GM19043 (cell line): Measurements from ENCODE around the gene TPP1.

Experiments used
- ATAC-seq: cut with Tn5 transposase; IDR thresholded peaks from one replicate; pipeline ENCODE4 v1.9.1; 2021; ENCODE audit warnings: low read depth; ENCODE audit not compliant: unreplicated experiment

The TPP1 gene

DNA sequence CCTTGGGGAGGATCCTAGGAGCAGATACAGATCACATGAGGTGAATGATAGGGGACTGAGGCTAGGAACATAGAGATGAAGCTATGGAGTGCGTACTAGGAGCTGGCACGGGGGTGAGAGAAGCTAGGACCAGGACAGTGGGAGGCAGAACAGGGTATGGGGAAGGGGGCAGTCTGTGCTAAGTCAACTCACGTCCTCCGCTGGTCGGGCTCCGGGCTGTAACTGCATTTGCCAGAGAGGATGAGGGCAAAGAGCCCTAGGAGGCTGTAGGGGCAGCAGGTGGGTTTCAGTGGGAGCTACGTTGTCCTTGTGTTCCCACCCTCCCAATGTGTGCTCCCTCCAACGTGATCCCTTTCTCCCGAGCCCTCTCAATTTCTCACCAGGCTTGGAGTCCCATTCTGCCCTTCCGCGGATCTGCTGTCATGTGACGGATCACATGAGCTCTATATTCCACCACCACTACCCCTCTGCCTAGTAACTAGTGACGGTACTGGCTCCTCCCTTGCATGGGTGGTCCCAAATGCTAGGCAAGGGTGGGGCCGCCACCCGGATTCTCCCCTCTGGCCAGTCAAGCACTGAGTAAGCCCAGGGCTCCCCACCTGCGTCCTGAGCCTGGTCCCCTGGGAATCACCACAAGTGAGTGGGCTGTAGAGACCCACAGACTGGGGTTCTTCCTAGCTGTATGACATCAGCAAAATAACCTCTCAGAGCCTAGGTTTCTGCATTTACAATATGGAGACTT is at the start of gene TPP1:
Gene TPP1, minus strand, starts transcription at position 419 of the 742 bp plus-strand sequence. Its CDS starts 22 bp downstream, at position 397.
- peak; percentile 99 for ATAC-seq

DNA sequence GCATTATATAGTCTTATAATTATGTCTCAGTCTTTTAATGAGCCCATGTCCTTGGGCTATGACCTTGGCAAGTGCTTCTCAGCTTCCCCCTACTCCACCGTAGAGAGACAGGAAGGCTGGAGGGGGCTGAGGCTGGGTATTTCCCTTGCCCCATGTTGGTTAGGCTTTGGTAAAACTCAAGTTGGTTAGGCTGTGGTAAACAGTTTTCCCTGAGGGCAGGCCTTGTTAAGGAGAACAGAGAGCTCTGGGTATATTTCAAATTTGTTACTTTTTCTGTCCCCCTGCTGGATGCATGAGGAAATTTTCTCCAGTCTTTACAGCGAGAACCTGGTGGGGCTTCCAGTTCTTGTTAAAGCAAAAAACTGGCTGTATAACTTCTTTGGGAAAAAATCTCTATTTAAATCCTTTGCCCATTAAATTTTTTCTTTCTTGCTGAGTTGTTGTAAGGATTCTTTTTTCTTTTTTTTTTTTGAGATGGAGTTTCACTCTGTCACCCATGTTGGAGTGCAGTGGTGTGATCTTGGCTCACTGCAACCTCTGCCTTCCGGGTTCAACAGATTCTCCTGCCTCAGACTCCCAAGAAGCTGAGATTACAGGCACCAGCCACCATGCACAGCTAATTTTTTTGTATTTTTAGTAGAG is 48.6 kb upstream of the TPP1 start:
- no peak for ATAC-seq

DNA sequence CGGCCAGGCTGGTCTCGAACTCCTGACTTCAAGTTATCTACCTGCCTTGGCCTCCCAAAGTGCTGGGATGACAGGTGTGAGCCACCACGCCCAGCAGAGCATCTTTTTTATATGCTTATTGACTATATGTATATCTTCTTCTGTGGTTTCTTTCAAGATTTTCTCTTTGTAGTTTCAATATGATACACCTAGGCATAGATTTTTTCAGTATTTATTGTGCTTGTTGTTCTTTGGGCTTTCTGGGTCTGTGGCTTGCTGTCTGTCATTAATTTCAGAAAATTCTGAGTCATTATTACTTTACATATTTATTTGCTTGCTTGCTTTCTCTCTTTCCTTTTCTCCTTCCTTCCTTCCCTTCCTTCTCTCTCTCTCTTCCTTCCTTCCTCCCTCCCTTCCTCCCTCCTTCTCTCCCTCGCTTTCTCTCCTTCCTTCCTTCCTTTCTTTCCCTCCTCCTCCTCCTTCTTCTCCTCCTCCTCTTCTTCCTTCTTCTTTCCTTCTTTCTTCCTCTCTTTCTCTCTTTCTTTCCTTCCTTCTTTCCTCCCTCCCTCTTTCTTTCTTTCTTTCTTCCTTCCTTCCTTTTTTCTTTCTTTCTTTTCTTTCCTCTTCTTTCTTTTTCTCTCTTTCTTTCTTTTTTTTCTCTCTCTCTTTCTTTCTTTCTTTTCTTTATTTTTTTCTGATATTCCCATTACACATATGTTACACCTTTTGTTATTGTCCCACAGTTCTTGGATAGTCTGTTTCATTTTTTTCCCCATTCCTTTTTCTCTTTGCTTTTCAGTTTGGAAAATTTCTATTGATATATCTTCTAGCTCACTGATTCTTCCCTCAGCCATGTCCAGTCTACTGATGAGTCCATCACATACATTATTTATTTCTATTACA is 47.3 kb upstream of the TPP1 start:
- no peak for ATAC-seq

DNA sequence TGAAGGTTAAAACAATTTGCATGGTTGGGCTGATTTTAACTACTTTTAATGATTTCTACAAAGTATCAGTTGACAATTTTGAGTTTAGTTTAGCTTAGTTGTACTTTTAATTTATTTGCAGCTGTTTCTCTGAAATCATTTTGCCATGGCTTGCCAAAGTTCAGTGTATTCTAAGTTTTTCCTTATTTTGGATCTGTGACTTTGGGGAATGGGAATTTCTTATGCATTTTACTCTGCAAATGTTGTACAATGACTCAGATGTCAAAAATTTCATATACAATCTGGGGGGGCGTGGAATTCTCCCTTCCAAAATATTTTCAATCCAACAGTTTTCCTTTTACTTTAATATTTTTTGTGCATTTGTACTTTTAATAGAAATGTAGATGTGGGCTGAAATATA is 45.3 kb upstream of the TPP1 start:
- no peak for ATAC-seq

DNA sequence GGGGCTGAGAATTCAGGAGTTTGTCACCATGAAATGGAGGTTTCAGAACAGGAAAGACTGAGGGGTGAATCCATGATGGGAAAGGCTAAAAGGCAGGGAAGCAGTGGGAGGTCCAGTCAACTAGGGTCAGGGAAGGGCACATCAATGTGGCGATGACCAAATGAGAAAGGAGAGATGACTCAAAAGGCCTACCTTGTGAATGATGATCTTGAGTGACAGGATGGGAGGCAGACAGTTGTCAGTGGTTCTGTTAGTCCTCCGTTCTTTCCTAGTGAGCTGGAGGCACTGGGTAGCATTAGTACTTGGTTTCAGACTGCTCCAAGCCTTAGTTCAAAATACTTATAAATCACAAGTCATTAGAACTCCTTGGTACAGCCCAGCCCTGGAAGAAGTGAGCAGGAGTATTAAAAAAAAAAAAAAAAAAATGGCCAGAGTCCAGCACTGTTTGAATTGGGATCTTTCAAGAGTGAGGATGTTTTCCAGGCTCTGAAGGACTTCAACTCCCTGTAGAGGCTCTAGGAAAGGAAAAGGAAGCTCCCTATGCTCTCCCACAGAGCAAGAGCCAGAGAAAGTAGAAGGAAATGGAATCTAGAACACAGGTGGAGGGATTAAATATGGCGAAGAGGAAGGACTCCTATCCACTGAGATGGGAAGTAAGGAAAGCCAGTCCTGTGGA is 44.7 kb upstream of the TPP1 start:
- no peak for ATAC-seq

DNA sequence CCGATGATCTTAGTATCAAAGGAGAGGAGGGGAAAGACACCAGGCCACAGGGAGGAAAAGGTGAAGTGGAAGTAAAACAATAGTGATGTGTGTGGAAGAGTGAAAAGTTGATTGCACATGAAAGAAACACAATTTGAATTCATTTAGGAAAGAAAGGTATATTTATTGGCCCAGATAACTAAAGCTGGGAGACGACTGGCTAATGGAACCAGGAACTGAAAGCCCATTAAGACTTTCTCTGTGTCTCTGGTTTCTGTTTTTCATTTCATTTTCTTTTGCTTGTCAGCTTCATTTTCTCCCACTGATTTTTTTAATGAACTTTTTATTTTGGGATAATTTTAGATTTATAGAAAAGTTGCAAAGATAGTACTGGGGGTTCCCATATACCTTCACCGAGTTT is 41.5 kb upstream of the TPP1 start:
- no peak for ATAC-seq

DNA sequence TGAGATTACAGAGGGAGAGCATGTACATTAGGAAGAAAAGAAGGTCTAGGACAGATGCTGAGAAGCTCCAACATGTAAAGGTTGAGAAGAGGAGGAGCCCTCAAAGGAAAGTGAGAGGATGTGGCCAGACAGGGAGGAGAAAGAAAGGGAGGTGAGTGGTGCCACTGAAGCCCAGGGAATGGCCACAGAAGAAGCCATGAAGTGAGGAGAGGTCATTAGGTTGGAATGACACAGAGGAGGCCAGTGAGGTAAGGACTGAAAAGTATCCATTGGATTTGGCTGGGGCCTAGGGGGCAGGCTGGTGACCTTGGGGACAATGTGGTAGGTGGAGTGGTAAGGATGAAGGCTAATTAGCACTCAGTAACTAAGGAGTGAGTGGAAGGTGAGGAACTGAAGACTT is 39.4 kb upstream of the TPP1 start:
- no peak for ATAC-seq

DNA sequence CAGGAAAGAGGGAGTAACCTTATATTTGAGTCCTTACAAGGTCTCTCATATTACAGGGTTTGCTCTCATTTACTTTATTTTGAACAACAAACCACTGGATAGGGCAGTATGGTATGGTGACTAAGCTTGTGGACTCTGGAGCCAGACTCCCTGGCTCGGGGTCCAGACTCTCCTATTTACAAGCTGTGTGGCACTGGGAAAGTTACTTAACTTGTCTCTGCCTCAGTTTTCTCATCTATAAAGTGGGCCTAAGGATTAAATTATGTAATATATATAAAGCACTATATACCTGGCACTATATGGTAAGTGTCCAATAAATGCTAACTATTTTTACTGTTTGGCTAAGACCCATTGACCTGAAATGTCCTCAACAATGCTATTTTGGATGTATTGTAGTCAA is 38.1 kb upstream of the TPP1 start:
- ATAC-seq = no peak

DNA sequence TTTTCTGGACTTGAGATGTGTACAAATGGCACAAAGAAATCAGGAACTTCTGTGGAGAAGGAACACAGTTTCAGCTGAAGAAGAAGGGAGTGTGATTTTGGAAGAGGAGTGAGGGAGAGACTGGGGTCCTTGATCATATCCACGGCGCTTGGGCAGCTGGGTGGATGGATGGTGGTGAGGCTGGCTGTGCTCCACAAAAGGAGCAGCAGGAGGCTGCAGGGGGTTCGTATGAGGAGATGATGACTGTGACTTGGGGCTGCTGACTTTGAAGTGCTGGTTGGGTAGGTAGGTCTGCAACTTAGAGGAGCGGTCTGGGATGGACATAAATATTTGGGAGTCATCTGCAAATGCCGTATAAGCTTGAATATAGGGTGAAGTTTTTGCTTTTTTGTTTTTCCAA is 37.7 kb upstream of the TPP1 start:
- ATAC-seq = no peak

DNA sequence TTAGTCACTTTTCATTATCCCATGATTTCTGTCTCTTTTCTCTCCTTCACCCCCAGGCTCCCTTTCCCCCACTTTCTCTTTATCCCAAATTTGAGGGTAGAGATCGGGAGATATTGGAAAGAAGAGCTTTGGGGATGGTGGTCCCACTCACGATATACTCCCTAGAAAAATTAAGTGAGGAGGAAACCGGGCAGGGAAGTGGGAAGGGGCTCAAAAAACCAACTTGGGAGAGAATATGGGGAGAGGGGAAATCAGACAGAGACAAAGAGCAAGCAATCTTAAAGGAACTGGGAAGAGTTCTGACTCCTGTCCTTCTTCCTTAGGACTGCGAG is 37.3 kb upstream of the TPP1 start:
- no peak for ATAC-seq

DNA sequence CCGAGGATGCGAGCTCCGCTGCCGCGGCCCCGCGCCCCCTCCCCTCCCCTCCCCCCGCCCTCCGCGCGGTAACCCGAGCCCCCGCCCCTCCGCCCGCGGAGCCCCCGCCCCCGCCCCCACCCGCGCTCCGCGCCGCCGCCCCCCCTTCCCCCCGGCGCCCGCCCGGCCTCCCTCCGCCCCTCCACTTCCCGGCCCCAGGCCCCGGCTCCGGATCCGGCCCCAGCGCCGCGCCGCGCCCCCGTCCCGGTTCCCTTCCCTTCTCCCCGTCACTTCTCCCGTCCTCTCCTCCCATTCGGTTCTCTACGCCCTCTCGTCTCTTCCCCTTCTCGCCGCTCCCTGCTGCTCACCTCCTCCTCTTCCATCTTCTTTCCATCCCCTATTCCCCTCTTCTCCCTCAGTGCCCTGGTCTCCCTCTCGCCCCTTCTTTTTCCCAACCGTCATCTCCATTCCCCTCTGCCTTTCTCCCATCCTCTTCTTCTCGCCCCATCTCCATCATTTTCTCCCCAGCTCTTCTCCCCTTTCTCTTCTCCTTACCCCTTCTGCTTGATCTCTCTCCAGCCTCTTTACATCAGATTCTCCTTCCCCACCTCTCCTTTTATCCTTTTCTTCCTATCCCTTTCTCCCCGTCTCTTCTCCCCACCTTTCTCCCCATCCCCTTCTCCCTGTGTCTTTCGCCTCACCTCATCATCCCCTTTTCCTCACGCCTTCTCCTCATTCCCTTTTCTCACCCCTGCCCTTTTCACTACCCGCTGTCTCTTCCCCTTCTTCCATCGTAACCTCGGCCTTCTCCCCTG is 36.8 kb upstream of the TPP1 start, which contains the start of gene DCHS1:
Gene DCHS1, minus strand, starts transcription at position 20 of the 794 bp plus-strand sequence. CDS start 14,196 bp downstream, outside the sequence.
- no peak for ATAC-seq

DNA sequence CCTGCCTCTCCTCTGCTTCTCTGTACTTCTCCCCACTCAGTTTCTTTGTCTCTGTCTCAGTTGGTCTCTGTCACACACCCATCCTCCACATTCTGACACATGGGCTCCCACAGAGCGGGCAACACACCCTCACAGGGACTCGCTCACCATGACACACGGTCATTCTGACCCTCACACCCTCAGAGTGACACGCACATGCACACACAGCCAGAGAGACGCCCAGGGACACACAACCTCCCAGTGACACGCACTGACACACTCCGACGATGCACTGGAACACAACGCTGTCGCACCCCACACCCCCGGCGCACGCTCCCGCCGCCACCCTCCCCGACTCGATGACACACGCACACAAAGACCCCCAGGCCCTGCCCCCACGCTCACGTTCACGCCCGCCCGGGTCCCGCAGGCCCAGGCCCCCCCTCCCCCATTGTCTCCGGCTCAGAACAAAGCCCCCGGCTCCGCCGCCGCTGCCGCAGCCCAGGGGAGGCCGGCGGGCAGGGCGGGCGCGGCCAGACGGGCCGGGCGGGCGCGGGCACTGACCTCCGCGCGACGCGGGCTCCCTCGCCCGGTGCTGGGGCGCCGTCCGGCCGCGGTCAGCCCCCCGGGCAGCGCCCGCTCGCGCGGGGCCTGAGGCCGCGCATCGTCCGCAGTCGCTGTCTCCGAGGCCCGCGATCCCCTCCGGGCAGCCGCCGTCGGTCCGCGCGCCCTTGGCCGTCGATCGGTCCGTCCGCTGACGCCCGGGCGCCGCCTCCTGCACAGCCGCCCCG is 36.0 kb upstream of the TPP1 start:
- no peak for ATAC-seq

DNA sequence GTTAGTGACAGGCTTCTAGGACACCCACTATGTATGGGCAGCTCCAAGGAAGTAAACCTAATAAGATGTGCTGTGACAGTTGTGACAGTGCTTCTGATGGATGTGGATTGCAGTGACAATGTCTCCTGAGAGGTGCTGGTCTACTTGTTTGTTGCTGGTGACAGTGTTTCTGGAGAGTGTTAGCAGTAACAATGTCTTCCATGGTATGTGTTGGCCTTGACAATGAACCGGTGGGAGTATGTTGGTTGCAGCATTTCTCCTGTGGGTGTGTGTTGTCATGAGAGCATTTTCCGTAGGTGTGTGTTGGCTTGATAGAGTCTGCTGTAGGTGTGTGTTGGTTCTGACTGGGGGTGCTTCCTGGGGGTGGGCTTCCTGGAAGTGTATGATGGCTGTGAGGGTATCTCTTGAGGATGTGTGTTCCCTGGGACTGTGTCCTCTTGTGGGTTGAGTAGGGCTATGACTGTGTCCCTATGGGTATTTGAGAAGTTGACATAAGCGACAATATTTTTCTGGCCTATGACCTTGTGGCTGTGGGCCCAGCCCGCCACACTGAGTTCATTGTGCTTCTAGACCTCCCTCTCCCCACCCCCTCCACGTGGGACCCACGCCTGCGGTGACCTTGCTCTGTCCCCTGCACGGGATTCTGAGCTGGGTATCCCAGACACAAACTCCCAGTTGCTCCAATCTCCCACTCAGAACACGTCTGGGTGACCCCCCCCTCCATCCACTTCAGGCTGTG is 35.2 kb upstream of the TPP1 start:
- ATAC-seq = no peak

DNA sequence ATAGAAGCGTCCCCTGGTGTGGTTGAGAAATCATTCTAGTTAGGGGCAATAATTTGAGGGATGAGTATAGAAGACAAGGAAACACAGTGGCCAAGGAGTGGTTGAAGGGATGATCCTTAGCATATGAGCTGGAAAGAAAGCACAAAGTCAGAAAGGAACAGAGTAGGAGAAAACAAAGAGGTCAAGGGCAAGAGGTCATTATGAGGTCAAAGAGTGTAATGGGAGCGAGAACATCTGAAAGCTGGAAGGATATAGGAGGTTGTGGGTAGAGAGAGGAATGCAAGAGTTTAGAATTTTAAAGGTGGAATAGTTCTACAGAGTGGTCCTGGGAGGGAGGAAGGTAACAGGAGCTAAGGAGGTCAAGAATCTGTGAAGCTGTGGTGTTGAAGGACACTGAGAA is 34.4 kb upstream of the TPP1 start:
- ATAC-seq = no peak

DNA sequence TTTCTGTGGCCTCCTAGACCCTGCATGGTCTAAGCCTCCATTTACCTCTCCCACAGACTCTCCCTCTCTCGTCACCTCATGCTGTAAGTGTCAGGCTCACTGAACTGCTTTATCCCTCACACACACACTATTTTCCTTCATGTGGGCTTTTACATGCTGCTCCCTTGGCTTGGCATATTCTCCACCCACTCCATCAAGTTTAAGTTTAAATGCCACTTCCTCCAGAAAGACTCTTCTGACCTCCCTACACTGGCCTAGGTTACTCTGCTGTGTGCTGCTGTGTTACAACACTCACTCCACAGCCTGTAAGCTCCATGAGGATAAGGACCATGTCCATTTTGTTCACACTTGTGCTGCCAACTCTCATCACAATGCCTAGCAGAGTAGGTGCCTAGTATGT is 33.9 kb upstream of the TPP1 start:
- no peak for ATAC-seq

DNA sequence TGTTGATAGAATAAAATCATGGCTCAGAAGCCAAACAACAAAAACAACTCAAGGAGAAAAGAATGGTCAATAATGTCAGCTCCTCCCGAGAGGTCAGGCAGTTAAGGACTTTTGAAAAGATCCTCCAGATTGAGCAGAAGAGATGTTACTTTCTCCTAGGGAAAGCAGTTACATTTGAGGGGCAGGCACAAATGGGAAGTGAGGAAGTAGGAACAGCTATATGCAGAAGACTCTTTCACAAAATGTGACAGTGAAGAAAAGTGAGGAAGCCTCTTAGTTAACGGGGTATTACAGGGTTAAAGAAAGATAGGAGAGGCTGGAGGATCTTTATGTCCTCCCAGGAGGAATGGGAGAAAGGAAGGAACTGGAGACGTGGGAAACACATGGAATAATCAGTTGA is 33.0 kb upstream of the TPP1 start:
- no peak for ATAC-seq

DNA sequence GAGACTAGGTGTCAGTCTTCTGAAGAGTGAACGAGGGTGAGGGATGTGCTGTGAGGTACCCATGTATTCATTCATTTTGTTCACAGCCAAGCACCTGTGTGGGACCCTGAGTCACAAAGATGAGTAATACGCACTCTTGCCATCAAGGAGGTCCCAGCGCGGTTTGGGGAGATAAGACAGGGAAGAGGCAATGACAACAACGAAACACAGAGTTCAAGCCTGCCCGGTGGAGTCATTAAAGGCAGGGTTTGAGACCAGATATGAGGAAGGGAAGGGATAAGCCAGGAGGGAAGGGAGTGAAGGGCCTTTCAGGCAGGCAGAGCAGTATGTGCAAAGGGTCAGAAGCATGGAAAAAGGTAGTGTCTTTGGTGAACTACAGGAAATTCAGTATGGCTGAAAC is 31.8 kb upstream of the TPP1 start:
- no peak for ATAC-seq

DNA sequence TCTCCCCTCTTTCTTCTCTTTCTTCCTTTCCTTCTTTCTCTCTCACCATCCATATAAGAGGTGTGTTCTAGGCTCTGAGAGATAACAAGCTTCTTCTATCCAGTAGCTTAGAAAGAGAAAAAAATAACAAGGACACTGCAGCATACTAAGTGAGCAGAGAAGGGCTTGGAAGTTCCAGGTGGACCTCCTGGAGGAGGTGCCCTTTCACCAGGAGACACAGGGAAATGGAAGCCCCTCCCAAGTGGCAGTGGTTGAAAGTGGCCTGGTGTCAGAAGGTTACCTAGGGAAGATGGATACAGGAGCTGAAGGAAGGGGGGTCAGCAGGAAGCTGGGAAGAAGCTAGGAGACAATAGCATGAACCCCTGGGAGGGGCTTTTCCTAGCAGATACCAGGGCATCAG is 30.9 kb upstream of the TPP1 start:
- ATAC-seq = no peak

DNA sequence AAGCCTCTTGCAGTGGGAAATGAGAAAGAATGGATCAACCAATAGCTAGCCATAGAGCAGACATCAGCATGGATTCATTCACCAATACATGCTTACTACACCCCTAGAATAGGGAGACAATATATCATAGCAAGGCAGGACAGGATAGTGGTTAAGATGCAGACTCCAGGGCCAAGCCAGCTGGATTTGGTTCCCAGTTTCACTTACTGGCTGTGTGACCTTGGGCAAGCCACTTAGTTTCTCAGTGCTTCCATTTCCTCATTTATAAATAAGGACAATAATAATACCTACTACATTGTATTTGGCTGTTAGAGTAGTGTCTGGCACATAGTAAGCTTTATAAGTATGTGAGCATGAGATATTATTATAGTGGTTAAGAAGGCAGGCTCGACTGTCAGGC is 29.3 kb upstream of the TPP1 start:
- ATAC-seq = no peak
